Upper lobe of left lung (tissue), 4 donors: ENCODE data around the gene SNX24.

ENCODE experiments used
- CTCF ChIP-seq, 6 experiments: fragments of 450-650 bp in 4 of 6; fragments of 200-600 bp in 2 of 6; sonication (generic) in 2 of 6; IDR thresholded peaks; one replicate each; pipeline ENCODE4 v1.5.1; 2016 to 2019; ENCODE audit warnings: antibody characterized with exemption in 6 of 6
- POLR2A ChIP-seq, 4 donors: fragments of 450-650 bp; IDR thresholded peaks; one replicate each; pipeline ENCODE4 v1.5.1; 2016 to 2017; ENCODE audit warnings: antibody characterized with exemption in 4 of 4, mild to moderate bottlenecking in 2 of 4
- POLR2AphosphoS5 ChIP-seq, 2 donors: sonication (generic); formaldehyde crosslinking; IDR thresholded peaks; one replicate each; pipeline ENCODE4 v1.5.1; 2017; ENCODE audit warnings: antibody characterized with exemption in 2 of 2

GRCh38 chr5:122982376-122982775 lies 137.0 kb downstream of the SNX24 start:
- no peak for TF ChIP-seq CTCF (IDR thresholded peaks at IDR 0.05)
- no peak for TF ChIP-seq POLR2A (IDR thresholded peaks at IDR 0.05)
- TF ChIP-seq POLR2AphosphoS5 (IDR thresholded peaks at IDR 0.05) = no peak
